DOHH2 (cell line): Measurements from ENCODE around the gene CCHCR1.

ENCODE experiments used
- H3F3A ChIP-seq: fragments of 200-600 bp; sonication (generic), shearing (Covaris generic); 2 replicates; pipeline ENCODE4 v1.6.0; 2016; ENCODE audit warnings: antibody characterized with exemption, mild to moderate bottlenecking; ENCODE audit not compliant: control insufficient read depth, insufficient read depth
- H3K27ac ChIP-seq: fragments of 200-600 bp; sonication (generic); 2 replicates; pipeline ENCODE4 v1.5.1; 2014; ENCODE audit warnings: low read depth, mild to moderate bottlenecking, low read length, moderate library complexity
- H3K27me3 ChIP-seq: fragments of 200-600 bp; sonication (generic); 2 replicates; pipeline ENCODE4 v1.6.1; 2014; ENCODE audit warnings: mild to moderate bottlenecking, low read length, mixed read lengths; ENCODE audit not compliant: control insufficient read depth
- H3K36me3 ChIP-seq: fragments of 200-600 bp; sonication (generic); 2 replicates; pipeline ENCODE4 v1.6.1; 2014; ENCODE audit warnings: mild to moderate bottlenecking, low read length, moderate library complexity, mixed read lengths; ENCODE audit not compliant: control insufficient read depth
- H3K4me1 ChIP-seq: fragments of 200-600 bp; sonication (generic); 2 replicates; pipeline ENCODE4 v1.6.1; 2014; ENCODE audit warnings: mild to moderate bottlenecking, low read length, mixed read lengths; ENCODE audit not compliant: control insufficient read depth
- H3K4me2 ChIP-seq: fragments of 200-600 bp; sonication (generic); 2 replicates; pipeline ENCODE4 v1.6.0; 2014; ENCODE audit warnings: mild to moderate bottlenecking, low read length, moderate library complexity
- H3K4me3 ChIP-seq: fragments of 200-600 bp; sonication (generic); 2 replicates; pipeline ENCODE4 v1.5.1; 2014; ENCODE audit warnings: mild to moderate bottlenecking, low read length, mixed read lengths
- H3K79me2 ChIP-seq: fragments of 200-600 bp; sonication (generic); 2 replicates; pipeline ENCODE4 v1.6.1; 2014; ENCODE audit warnings: mild to moderate bottlenecking, low read length, mixed read lengths; ENCODE audit not compliant: control insufficient read depth
- H3K9me2 ChIP-seq: fragments of 200-600 bp; sonication (generic); replicated peaks from 2 replicates; pipeline ENCODE4 v1.6.1; 2014; ENCODE audit warnings: mild to moderate bottlenecking, low read length, mixed read lengths; ENCODE audit not compliant: control insufficient read depth
- H3K9me3 ChIP-seq: fragments of 200-600 bp; sonication (generic); 2 replicates; pipeline ENCODE4 v1.6.1; 2014; ENCODE audit warnings: antibody characterized with exemption, low read length, mixed read lengths; ENCODE audit not compliant: control insufficient read depth, insufficient read depth
- H4K20me1 ChIP-seq: fragments of 200-600 bp; sonication (generic); 2 replicates; pipeline ENCODE4 v1.6.0; 2014; ENCODE audit warnings: low read depth, mild to moderate bottlenecking, antibody characterized with exemption, low read length, moderate library complexity; ENCODE audit not compliant: control insufficient read depth, insufficient read depth
- CTCF ChIP-seq: fragments of 200-600 bp; sonication (generic); IDR thresholded peaks from one replicate; pipeline ENCODE4 v1.5.1; 2014; ENCODE audit warnings: antibody characterized with exemption, mild to moderate bottlenecking, low read depth, low read length; ENCODE audit not compliant: poor library complexity, severe bottlenecking
- EZH2phosphoT487 ChIP-seq: fragments of 200-600 bp; sonication (generic); IDR thresholded peaks from 2 replicates; pipeline ENCODE4 v1.6.1; 2017; ENCODE audit warnings: borderline replicate concordance, mild to moderate bottlenecking, antibody characterized with exemption, low read length, moderate library complexity, mixed read lengths

Gene CCHCR1

GRCh38 chr6:31144970-31145340, 12.6 kb downstream of the CCHCR1 start:
- Histone ChIP-seq H3K4me2 (no peak overlapping the region), H3F3A (no peaks in the 10 kb centered on the region), H3K9me3 (no peaks in the 10 kb centered on the region), H3K27ac (no peak overlapping the region), H3K4me3 (no peak overlapping the region), H3K36me3 (peaks cover 15% of the 10 kb centered on the region), H3K9me2 (no peaks in the 10 kb centered on the region), H3K27me3 (no peaks in the 10 kb centered on the region), H3K79me2 (no peaks in the 10 kb centered on the region), H4K20me1 (no peaks in the 10 kb centered on the region), H3K4me1 (no peaks in the 10 kb centered on the region)
- TF ChIP-seq EZH2phosphoT487 = no peak
- TF ChIP-seq CTCF = no peak

GRCh38 chr6:31144296-31144969, 13.2 kb downstream of the CCHCR1 start:
- Histone ChIP-seq H3K4me1 (no peaks in the 10 kb centered on the region), H3K79me2 (no peaks in the 10 kb centered on the region), H3K4me3 (no peak overlapping the region), H3K27me3 (no peaks in the 10 kb centered on the region), H3K4me2 (no peak overlapping the region), H4K20me1 (no peaks in the 10 kb centered on the region), H3K9me2 (no peaks in the 10 kb centered on the region), H3K36me3 (peaks cover 12% of the 10 kb centered on the region), H3F3A (no peaks in the 10 kb centered on the region), H3K27ac (no peak overlapping the region), H3K9me3 (no peaks in the 10 kb centered on the region)
- no peak for TF ChIP-seq CTCF
- no peak for TF ChIP-seq EZH2phosphoT487

GRCh38 chr6:31143148-31143547, 14.5 kb downstream of the CCHCR1 start:
- Histone ChIP-seq H3K9me3 (no peaks in the 10 kb centered on the region), H3F3A (no peaks in the 10 kb centered on the region), H3K4me1 (no peaks in the 10 kb centered on the region), H3K9me2 (no peaks in the 10 kb centered on the region), H3K4me2 (no peak overlapping the region), H3K27me3 (no peaks in the 10 kb centered on the region), H3K79me2 (no peaks in the 10 kb centered on the region), H3K36me3 (peaks cover 12% of the 10 kb centered on the region), H3K27ac (no peak overlapping the region), H3K4me3 (no peak overlapping the region), H4K20me1 (no peaks in the 10 kb centered on the region)
- TF ChIP-seq EZH2phosphoT487 (no peak), CTCF (no peak)

- Histone ChIP-seq H3K36me3 (peaks cover 12% of the 10 kb centered on the region), H4K20me1 (no peaks in the 10 kb centered on the region), H3K27ac (no peak overlapping the region), H3K9me2 (no peaks in the 10 kb centered on the region), H3K4me2 (no peak overlapping the region), H3K9me3 (no peaks in the 10 kb centered on the region), H3F3A (no peaks in the 10 kb centered on the region), H3K27me3 (no peaks in the 10 kb centered on the region), H3K79me2 (no peaks in the 10 kb centered on the region), H3K4me3 (no peak overlapping the region), H3K4me1 (peaks cover 5% of the 10 kb centered on the region)
- no peak for TF ChIP-seq EZH2phosphoT487
- no peak for TF ChIP-seq CTCF
These were observed 15.2 kb downstream of the CCHCR1 start for GRCh38 chr6:31142361-31142761.
